ENCODE measurements around the gene SUSD1.

SUSD1 gene

GRCh38 chr9:112012026-112012902 lies 162.8 kb downstream of the SUSD1 start:
- Histone ChIP-seq H3K9me3 (ENCODE audit: low read depth, low read length) (no peaks in the 10 kb centered on the region), H3K4me3 (no peak overlapping the region), H3K36me3 (ENCODE audit: insufficient read depth, low read length) (no peaks in the 10 kb centered on the region), H3K9ac (ENCODE audit: insufficient read length) (no peak overlapping the region), H3K27ac (no peak overlapping the region)
- no peak for DNase-seq (ENCODE audit: low read depth, low spot score)
- no peak for TF ChIP-seq FOXP2 (optimal IDR thresholded peaks at IDR 0.05; ENCODE audit: control extremely low read depth, extremely low read length, insufficient read depth)
- TF ChIP-seq EZH2 (IDR thresholded peaks at IDR 0.05): no peak
- no peak for TF ChIP-seq POLR2AphosphoS5 (IDR thresholded peaks at IDR 0.05; ENCODE audit: borderline replicate concordance, low read depth, low read length)

DNA sequence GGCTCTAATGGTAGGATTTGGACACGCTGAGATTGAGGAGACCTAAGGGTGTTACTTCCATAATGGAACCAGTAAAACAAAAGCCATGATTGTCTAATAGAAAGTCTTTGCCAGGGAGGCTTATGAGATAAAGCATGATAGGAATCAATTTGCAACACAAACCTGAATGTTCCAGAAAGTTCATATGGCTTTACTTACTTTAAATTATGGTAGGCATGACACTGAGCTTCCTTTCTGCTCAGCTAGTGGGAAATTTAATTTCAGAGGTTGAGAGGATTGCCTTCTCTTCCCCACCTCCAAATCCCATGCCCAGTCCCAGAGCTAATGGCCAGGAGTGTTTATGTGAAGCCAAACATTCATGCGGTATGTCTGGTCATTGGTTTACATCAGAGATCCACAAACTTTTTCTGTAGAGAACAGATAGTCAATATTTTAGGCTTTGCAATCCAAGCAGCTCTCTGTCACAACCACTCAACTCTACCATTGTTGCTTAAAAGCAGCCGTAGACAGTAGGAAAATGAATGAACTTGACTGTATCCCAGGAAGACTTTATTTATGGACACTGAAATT lies 164.0 kb downstream of the SUSD1 start:
- no peak overlapping the region for H3K4me3 ChIP-seq
- H3K36me3 ChIP-seq (ENCODE audit: insufficient read depth, low read length): no peaks in the 10 kb centered on the region
- H3K9ac ChIP-seq (ENCODE audit: insufficient read length): no peak overlapping the region
- no peak for DNase-seq (ENCODE audit: low read depth, low spot score)
- no peaks in the 10 kb centered on the region for H3K9me3 ChIP-seq (ENCODE audit: low read depth, low read length)
- TF ChIP-seq EZH2 (IDR thresholded peaks at IDR 0.05): no peak
- TF ChIP-seq FOXP2 (optimal IDR thresholded peaks at IDR 0.05; ENCODE audit: control extremely low read depth, extremely low read length, insufficient read depth): no peak
- TF ChIP-seq POLR2AphosphoS5 (IDR thresholded peaks at IDR 0.05; ENCODE audit: borderline replicate concordance, low read depth, low read length): no peak
- no peak overlapping the region for H3K27ac ChIP-seq

GRCh38 chr9:112010537-112010936 lies 164.6 kb downstream of the SUSD1 start:
- no peak for DNase-seq (ENCODE audit: low read depth, low spot score)
- no peak for TF ChIP-seq EZH2 (IDR thresholded peaks at IDR 0.05)
- TF ChIP-seq FOXP2 (optimal IDR thresholded peaks at IDR 0.05; ENCODE audit: control extremely low read depth, extremely low read length, insufficient read depth): no peak
- no peak for TF ChIP-seq POLR2AphosphoS5 (IDR thresholded peaks at IDR 0.05; ENCODE audit: borderline replicate concordance, low read depth, low read length)
- Histone ChIP-seq H3K9me3 (ENCODE audit: low read depth, low read length) (no peaks in the 10 kb centered on the region), H3K4me3 (no peak overlapping the region), H3K36me3 (ENCODE audit: insufficient read depth, low read length) (no peaks in the 10 kb centered on the region), H3K27ac (no peak overlapping the region), H3K9ac (ENCODE audit: insufficient read length) (no peak overlapping the region)

DNA sequence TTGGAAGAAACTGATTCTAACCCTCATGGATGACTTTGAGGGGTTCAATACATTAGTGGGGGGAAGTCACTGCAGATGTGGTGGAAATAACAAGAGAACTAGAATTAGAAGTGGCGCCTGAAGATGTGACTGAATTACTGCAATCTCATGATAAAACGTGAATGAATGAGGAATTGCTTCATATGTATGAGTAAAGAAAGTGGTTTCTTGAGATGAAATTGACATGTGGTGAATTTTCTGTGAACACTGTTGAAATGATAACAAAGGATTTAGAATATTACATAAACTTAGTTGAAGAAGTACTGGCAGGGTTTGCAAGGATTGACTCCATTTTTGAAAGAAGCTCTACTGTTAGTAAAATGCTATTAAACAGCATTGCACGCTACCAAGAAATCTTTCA lies 165.4 kb downstream of the SUSD1 start:
- Histone ChIP-seq H3K27ac (no peak overlapping the region), H3K4me3 (no peak overlapping the region), H3K9me3 (ENCODE audit: low read depth, low read length) (no peaks in the 10 kb centered on the region), H3K36me3 (ENCODE audit: insufficient read depth, low read length) (no peaks in the 10 kb centered on the region), H3K9ac (ENCODE audit: insufficient read length) (no peak overlapping the region)
- no peak for TF ChIP-seq EZH2 (IDR thresholded peaks at IDR 0.05)
- TF ChIP-seq POLR2AphosphoS5 (IDR thresholded peaks at IDR 0.05; ENCODE audit: borderline replicate concordance, low read depth, low read length): no peak
- no peak for TF ChIP-seq FOXP2 (optimal IDR thresholded peaks at IDR 0.05; ENCODE audit: control extremely low read depth, extremely low read length, insufficient read depth)
- DNase-seq (ENCODE audit: low read depth, low spot score): no peak

DNA sequence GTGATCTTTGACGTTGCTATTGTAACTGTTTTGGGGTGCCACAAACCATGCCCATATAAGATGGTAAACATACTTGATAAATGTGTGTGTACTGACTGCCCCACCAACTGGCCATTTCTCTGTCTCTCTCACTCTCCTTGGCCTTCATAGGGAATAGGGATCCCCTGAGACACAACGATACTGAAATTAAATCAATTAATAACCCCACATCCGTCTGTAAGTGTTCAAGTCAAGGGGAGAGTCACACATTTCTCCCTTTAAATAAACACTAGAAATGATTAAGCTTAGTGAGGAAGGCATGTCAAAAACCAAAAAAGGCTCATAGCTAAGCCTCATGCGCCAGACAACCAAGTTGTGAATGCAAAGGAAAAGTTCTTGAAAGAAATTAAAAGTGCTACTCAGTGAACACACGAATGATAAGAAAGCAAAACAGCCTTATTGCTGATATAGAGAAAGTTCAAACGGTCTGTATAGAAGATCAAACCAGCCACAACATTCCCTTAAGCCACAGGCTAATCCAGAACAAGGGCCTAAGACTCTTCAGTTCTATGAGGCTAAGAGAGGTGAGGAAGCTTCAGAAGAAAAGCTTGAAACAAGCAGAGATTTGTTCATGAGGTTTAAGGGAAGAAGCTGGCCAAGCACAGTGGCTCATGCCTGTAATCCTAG lies 167.4 kb downstream of the SUSD1 start:
- Histone ChIP-seq H3K9me3 (ENCODE audit: low read depth, low read length) (no peaks in the 10 kb centered on the region), H3K4me3 (no peak overlapping the region), H3K36me3 (ENCODE audit: insufficient read depth, low read length) (no peaks in the 10 kb centered on the region), H3K27ac (no peak overlapping the region), H3K9ac (ENCODE audit: insufficient read length) (no peak overlapping the region)
- TF ChIP-seq EZH2 (IDR thresholded peaks at IDR 0.05) (no peak), FOXP2 (optimal IDR thresholded peaks at IDR 0.05; ENCODE audit: control extremely low read depth, extremely low read length, insufficient read depth) (no peak), POLR2AphosphoS5 (IDR thresholded peaks at IDR 0.05; ENCODE audit: borderline replicate concordance, low read depth, low read length) (no peak)
- no peak for DNase-seq (ENCODE audit: low read depth, low spot score)

DNA sequence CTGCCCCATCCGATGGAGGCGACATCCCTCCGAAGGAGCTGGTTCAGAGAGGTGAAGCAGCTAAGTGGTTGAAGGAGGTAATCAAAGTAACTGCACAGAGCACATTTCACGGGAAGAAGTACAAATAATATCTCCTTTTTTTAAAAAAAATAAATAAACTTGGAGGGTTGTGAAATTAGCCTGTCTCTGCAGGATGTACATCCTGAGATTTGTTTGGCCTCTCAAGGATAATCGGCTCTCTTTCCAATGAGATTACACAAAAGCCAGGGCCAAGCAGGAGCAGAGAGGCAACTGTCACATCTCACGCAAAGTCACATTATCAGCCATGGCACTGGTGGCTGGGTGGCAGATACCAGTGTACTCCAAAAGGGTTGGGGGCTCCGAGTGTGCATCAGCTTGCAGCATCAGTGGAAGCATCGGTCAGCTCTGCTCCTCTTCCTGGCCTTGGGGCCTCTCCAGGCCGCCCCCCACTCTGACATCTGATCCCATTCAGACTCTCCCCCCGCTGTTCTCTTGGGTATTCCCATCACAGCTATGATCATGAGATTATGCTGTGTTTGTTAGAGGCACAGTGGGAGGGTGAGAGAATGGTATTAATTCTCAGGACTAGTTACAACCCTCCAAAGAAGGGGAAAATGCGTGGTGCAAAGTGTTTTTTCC lies 168.6 kb downstream of the SUSD1 start:
- H3K9ac ChIP-seq (ENCODE audit: insufficient read length): no peak overlapping the region
- no peaks in the 10 kb centered on the region for H3K9me3 ChIP-seq (ENCODE audit: low read depth, low read length)
- no peak for DNase-seq (ENCODE audit: low read depth, low spot score)
- no peaks in the 10 kb centered on the region for H3K36me3 ChIP-seq (ENCODE audit: insufficient read depth, low read length)
- no peak overlapping the region for H3K4me3 ChIP-seq
- no peak overlapping the region for H3K27ac ChIP-seq
- TF ChIP-seq POLR2AphosphoS5 (IDR thresholded peaks at IDR 0.05; ENCODE audit: borderline replicate concordance, low read depth, low read length) (no peak), FOXP2 (optimal IDR thresholded peaks at IDR 0.05; ENCODE audit: control extremely low read depth, extremely low read length, insufficient read depth) (no peak), EZH2 (IDR thresholded peaks at IDR 0.05) (no peak)

- no peak overlapping the region for H3K4me3 ChIP-seq
- H3K9me3 ChIP-seq (ENCODE audit: low read depth, low read length): no peaks in the 10 kb centered on the region
- no peak overlapping the region for H3K9ac ChIP-seq (ENCODE audit: insufficient read length)
- H3K27ac ChIP-seq: no peak overlapping the region
- no peak for DNase-seq (ENCODE audit: low read depth, low spot score)
- no peak for TF ChIP-seq POLR2AphosphoS5 (IDR thresholded peaks at IDR 0.05; ENCODE audit: borderline replicate concordance, low read depth, low read length)
- TF ChIP-seq FOXP2 (optimal IDR thresholded peaks at IDR 0.05; ENCODE audit: control extremely low read depth, extremely low read length, insufficient read depth): no peak
- TF ChIP-seq EZH2 (IDR thresholded peaks at IDR 0.05): no peak
- no peaks in the 10 kb centered on the region for H3K36me3 ChIP-seq (ENCODE audit: insufficient read depth, low read length)
Measured at GRCh38 chr9:112005939-112006338, 169.2 kb downstream of the SUSD1 start.

- no peak overlapping the region for H3K27ac ChIP-seq
- no peak for DNase-seq (ENCODE audit: low read depth, low spot score)
- no peak overlapping the region for H3K9ac ChIP-seq (ENCODE audit: insufficient read length)
- no peak overlapping the region for H3K4me3 ChIP-seq
- no peaks in the 10 kb centered on the region for H3K36me3 ChIP-seq (ENCODE audit: insufficient read depth, low read length)
- H3K9me3 ChIP-seq (ENCODE audit: low read depth, low read length): no peaks in the 10 kb centered on the region
- TF ChIP-seq FOXP2 (optimal IDR thresholded peaks at IDR 0.05; ENCODE audit: control extremely low read depth, extremely low read length, insufficient read depth) (no peak), EZH2 (IDR thresholded peaks at IDR 0.05) (no peak), POLR2AphosphoS5 (IDR thresholded peaks at IDR 0.05; ENCODE audit: borderline replicate concordance, low read depth, low read length) (no peak)
Measured at GRCh38 chr9:112003538-112003937, 171.6 kb downstream of the SUSD1 start.
